Right ventricle myocardium inferior (tissue), 1 donor: ENCODE data around the gene BTBD9. TPM values are rescaled to one million over a fixed set of nuclear protein-coding genes. Genes with fewer than 3 reads are reported as not detected.
A peak's percentile ranks its signal among the peaks of the same experiment; 100 is the strongest.
"Not testable (repeated sequence)": the region's sequence is repeated elsewhere in the genome, so short reads cannot be mapped to it uniquely, and the experiment has no call there.

Experiments
- ATAC-seq: fragments of 200-7000 bp; cut with Tn5 transposase; one replicate; pipeline ENCODE4 v1.9.1; 2020; ENCODE audit warnings: mild to moderate bottlenecking, moderate library complexity
- DNase-seq: peaks from one replicate; pipeline ENCODE4 v3.0.0; 2021; ENCODE audit errors: missing footprints
- intact Hi-C: fragments of 100-400 bp; cut with DNase I; formaldehyde crosslinking; loops from one replicate; pipeline ENCODE4 v1.11.0; 2022
- total RNA-seq: library from RNA; stranded (reverse); fragmentation: NEBNext Ultra II Directional; extraction: Animal tissue kit (Norgen Biotek cat#: 25700); gene quantifications from one replicate; pipeline ENCODE4 v1.2.1, GENCODE V29; 2021
- donor health status: DM: no; HTN: yes; CAD: no; lungs with severe emphysema.

BTBD9 gene
- total RNA-seq, 1 donor from 2014 or later, result 16.8 TPM

DNA sequence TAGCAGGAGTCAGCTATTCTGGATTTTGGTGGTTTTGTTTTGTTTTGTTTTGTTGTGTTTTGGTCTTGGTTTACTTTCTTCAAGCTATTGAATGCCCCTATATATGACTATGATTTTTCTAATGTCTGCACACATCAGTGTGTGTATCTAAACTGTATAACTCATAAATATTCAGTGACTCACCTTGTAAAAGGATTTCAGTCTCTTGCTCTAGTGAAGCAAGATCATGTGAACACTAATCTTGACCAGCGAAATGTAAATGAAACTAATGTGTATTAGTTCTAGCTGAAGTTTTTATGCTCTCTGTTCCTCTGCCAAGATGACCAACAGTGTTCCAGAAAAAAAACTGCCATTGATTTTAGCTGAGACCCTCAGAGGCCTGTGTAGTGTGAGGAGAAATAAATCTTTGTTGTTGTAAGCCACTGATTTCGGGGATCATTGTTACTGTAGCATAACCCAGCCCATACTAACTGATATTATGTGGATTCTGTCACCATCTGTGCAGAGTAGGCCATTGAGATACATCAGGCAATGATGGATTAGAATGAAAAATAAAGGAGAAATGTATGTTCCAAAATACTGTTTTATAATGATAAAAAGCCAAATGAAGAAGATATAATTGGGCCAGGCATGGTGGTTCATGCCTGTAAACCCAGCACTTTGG is 11.5 kb upstream of the BTBD9 start:
- no peak for ATAC-seq
- no peak for DNase-seq
- intact Hi-C loops, result no loop called here

GRCh38 chr6:38650207-38650752 is 10.6 kb upstream of the BTBD9 start:
- intact Hi-C loops, result no loop called here
- ATAC-seq (no peak), DNase-seq (no peak)

DNA sequence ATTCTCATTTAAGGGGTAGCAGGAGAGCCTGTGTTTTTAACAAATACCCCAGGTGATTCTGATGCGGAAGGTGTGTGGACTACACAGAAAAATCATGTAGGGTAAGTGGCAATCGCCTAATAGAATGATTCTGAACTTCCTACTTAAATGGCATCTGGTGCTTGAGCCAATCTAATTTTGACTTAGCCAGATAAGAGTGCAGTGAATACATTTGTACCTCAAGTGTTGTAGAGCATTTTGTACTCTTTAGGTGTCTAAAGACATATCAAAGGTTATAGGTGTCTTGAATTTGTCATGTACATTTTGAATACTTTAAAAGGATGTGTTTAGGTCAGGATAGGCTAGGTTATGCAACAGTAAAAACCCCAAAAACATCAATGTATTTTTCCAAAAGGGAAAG is 10.0 kb upstream of the BTBD9 start:
- DNase-seq (no peak), ATAC-seq (no peak)
- intact Hi-C loops, result no loop called here

- no peak for DNase-seq
- ATAC-seq, result no peak
- intact Hi-C loops, result no loop called here
These were observed 8.9 kb upstream of the BTBD9 start for GRCh38 chr6:38648629-38649028.

DNA sequence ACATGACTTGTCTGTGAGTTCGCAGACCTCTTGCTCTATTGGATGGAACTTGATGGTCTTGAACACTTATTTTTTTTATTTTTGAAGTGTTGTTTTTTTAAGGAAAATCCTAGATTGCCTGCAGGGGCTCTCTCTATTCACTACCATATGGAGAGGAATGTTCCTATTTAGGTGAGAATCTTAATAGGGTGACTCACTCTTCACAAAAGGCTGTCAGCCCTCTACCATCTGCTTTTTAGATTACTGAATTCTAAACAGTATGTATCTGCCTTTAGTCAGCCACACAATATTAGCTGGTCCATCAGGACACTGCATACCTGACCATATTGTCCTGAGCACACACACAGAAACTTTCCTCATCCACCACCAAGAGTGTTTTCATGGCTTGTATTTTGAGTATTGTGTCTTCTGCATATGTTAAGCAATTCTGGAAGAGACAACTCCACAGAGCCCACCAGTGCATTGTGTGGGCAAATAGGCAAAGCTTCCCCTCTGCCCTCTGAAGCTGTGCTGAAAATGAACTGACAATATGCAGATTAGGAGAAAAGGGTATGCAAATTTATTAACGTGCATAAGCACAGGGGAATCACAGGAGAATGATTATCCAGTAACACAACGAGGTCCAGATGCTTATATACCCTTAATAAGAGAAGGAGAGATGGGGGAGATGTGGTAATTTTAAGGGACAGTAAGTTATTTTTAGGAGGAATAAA is 6.6 kb upstream of the BTBD9 start:
- ATAC-seq (no peak), DNase-seq (no peak)
- intact Hi-C loops, result no loop called here

DNA sequence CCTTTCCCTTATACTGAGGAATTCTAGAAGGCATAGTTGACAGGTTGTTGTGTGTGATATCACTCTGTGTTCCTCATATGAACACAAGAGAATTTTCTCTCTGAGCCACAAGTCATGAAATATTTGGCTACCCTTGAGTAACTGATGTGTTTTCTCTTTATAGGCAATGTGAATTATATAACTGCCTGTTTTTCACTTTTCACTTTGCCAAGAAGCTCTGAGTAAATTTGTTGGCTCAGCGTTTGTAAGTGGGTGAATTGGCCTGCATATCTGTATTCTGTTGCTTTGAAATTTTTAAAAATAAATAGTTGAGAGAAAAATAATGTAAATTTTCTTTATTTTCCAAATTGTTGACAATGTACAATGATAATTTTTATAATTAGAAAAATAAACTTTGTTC is 5.2 kb upstream of the BTBD9 start:
- intact Hi-C loops, result no loop called here
- ATAC-seq, result no peak
- no peak for DNase-seq

GRCh38 chr6:38640216-38640909 is 634 bp upstream of the BTBD9 start:
- ATAC-seq, result no peak
- no peak for DNase-seq
- intact Hi-C loops, result no loop called here

DNA sequence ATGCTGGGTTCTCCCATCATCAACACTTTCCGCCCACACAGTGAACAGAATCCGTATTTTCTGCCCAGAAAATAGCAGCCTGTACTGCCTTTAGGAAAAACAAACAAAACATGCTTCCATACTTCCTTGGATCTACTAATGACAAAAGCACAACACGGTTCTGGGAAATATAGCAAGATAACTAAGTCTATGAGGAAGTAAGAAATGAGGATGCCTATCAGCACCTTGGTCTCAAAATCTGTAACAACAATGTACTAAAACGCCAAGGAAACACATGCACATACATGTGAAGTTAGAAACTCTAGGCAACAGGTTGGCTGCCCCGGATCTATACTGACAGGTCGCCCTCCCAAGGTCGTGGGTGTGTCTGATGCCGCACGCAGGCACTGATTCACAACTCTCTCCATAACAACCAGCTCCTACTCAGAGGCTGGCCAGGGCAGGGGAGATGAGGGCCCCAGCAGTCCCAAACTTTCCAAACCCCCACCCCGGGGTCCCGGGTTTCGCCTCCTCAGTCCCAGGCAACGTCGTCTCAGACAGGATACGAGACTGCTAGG is 710 bp downstream of the BTBD9 start:
- intact Hi-C loops, result no loop called here
- ATAC-seq (peak; percentile 49), DNase-seq (peak; percentile 71)

DNA sequence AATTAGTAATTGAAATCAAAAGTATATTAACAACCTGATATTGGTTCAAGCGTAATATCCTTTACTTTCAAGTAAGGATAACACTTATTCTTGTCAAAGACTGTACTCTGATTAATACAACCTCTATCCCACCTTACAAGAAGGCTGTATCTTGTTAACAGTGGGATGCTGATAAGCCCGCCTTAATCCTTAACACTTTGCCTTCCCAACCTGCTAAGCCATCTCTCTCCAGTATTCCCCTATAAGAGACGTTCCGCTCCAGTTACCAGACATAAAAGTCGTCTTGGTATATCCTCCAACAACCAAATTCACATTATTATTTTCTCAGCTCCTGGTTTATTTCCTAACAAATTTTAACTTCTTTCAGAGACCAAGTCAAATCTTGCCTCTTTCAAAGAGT is 2.0 kb downstream of the BTBD9 start:
- DNase-seq (no peak), ATAC-seq (no peak)
- intact Hi-C loops, result no loop called here

GRCh38 chr6:38636027-38636426 is 3.7 kb downstream of the BTBD9 start:
- ATAC-seq, result no peak
- no peak for DNase-seq
- intact Hi-C loops, result no loop called here

- intact Hi-C loops, result no loop called here
- ATAC-seq, result no peak
- DNase-seq, result no peak
These were observed 5.2 kb downstream of the BTBD9 start for GRCh38 chr6:38634518-38634917.

DNA sequence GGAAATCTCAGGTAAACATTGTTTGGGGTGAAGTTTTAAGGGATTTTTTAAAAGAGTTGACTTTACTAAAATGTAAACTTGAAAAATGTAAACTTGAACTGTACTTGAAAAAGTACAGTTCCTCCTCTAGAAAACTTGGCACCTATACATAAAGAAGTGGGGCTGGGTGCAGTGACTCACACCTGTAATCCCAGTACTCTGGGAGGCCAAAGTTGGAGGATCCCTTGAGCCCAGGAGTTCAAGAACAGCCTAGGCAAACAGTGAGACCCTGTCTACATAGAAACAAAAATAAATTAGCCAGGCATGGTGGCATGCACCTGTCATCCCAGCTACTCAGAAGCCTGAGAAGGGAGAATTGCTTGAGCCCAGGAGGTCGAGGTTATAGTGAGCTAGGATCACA is 7.2 kb downstream of the BTBD9 start:
- intact Hi-C loops, result no loop called here
- DNase-seq (no peak), ATAC-seq (no peak)

GRCh38 chr6:38631186-38631783 is 8.4 kb downstream of the BTBD9 start:
- ATAC-seq, result no peak

GRCh38 chr6:38625217-38625616 is 14.5 kb downstream of the BTBD9 start:
- intact Hi-C loops, result no loop called here
- DNase-seq, result no peak
- no peak for ATAC-seq

More at GRCh38 chr6:38631186-38631783, 8.4 kb downstream of the BTBD9 start:
- intact Hi-C loops, result no loop called here
- DNase-seq, result no peak

- DNase-seq, ATAC-seq, intact Hi-C loops: not testable (repeated sequence)
These were observed 20.4 kb downstream of the BTBD9 start for GRCh38 chr6:38619342-38619741.

DNA sequence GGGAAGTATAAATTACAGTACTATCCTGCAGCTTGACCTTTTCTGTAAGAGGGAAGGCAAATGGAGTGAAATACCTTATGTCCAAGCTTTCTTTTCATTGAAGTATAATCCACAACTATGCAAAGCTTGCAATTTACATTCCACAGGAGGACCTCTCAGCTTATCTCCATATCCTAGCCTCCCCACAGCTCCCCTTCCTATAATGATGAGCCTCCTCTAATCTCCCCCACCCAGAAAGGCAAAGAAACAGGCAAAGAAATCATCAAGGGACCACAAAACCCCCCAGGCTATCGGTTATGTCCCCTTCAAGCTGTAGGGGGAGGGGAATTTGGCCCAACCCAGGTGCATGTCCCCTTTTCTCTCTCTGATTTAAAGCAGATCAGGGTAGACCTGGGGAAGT is 21.4 kb downstream of the BTBD9 start:
- ATAC-seq, intact Hi-C loops, DNase-seq: not testable (repeated sequence)

DNA sequence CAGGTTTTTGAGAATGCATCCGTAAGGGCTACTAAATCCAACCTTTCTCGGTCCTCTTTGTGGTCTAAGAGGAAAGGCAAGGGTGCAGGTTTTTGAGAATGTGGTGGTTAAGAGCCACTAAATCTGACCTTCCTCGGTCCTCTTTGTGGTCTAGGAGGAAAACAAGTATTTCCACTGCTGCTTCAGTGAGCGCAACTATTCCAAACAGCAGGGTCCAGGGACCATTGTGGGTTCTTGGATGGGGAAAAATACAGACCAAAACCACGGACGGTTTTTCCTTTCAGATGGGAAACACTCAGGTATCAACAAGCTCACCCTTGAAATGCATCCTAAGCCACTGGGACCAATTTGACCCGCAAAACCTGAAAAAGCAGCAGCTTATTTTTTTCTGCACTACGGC is 21.9 kb downstream of the BTBD9 start:
- intact Hi-C loops, result no loop called here
- DNase-seq (no peak), ATAC-seq (no peak)

- ATAC-seq (no peak), DNase-seq (no peak)
- intact Hi-C loops, result no loop called here
These were observed 27.4 kb downstream of the BTBD9 start for GRCh38 chr6:38612143-38612965.
